Endothelial cell of umbilical vein (primary cell): Measurements from ENCODE around the gene TESMIN. TPM values are rescaled to one million over a fixed set of nuclear protein-coding genes. Genes with fewer than 3 reads are reported as not detected.

ENCODE experiments used
- BruUV-seq: library from RNA; stranded (reverse); fragments of 400-500 nt; replicated peaks from 2 replicates; lab custom pipeline; 2021; lab: Mats Ljungman, UMichigan
- CTCF ChIA-PET: fragments of 300-600, 350-600 bp; sonication (Branson Sonifier 250); formaldehyde crosslinking; loops from one replicate; lab custom pipeline; 2021; ENCODE audit warnings: antibody characterized with exemption, inconsistent platforms; lab: Charles Lee
- POLR2A ChIA-PET: fragments of 300-600, 350-600 bp; sonication (Branson Sonifier 250); formaldehyde crosslinking; loops from one replicate; lab custom pipeline; 2021; ENCODE audit warnings: antibody characterized with exemption, inconsistent platforms; lab: Charles Lee
- DNase-seq: peaks from one replicate; pipeline ENCODE4 v3.0.0-alpha.2; 2011; ENCODE audit warnings: low read depth, low spot score
- FAIRE-seq: peaks from 2 replicates; lab custom pipeline; 2011; peaks lifted over from hg19 to GRCh38; lab: Jason Lieb, UNC
- H2AFZ ChIP-seq: 2 replicates; pipeline ENCODE4 v1.6.0; 2012; ENCODE audit warnings: low read depth, low read length, control low read depth, inconsistent platforms
- H3K27ac ChIP-seq: 2 replicates; pipeline ENCODE4 v1.5.1; 2011; ENCODE audit warnings: low read depth, mild to moderate bottlenecking, control low read depth, low read length, moderate library complexity; ENCODE audit not compliant: insufficient read depth
- H3K27me3 ChIP-seq, 2 experiments: 2 replicates each; pipeline versions ENCODE4 v1.6.0 to v1.6.1; 2011; ENCODE audit warnings: low read length in 2 of 2, mixed read lengths in 1 of 2; ENCODE audit not compliant: control insufficient read depth in 2 of 2, insufficient read depth in 2 of 2
- H3K36me3 ChIP-seq, 2 experiments: 2 replicates in 1 of 2; 3 replicates in 1 of 2; pipeline ENCODE4 v1.5.1; 2011; ENCODE audit warnings: low read length in 2 of 2, mild to moderate bottlenecking in 1 of 2, moderate library complexity in 1 of 2; ENCODE audit not compliant: control insufficient read depth in 2 of 2, insufficient read depth in 2 of 2; ENCODE audit errors: extremely low read depth in 1 of 2
- H3K4me1 ChIP-seq: 3 replicates; pipeline ENCODE4 v1.5.1; 2011; ENCODE audit warnings: mild to moderate bottlenecking, low read length; ENCODE audit not compliant: control insufficient read depth, insufficient read depth; ENCODE audit errors: extremely low read depth
- H3K4me2 ChIP-seq: 2 replicates; pipeline ENCODE4 v1.6.1; 2011; ENCODE audit warnings: low read length, control low read depth, mixed read lengths; ENCODE audit not compliant: insufficient read depth
- H3K4me3 ChIP-seq, 3 experiments: fragments of 200-600 bp in 1 of 3; sonication (generic), shearing (Covaris generic) in 1 of 3; replicated peaks in 1 of 3; 2 replicates each; pipeline ENCODE4 v1.5.1; 2011 to 2016; ENCODE audit warnings: control low read depth in 3 of 3, low read length in 3 of 3, mild to moderate bottlenecking in 2 of 3, inconsistent platforms in 1 of 3, low read depth in 1 of 3, moderate library complexity in 1 of 3; ENCODE audit not compliant: insufficient read depth in 1 of 3
- H3K79me2 ChIP-seq: 2 replicates; pipeline ENCODE4 v1.6.0; 2012; ENCODE audit warnings: low read length, inconsistent platforms; ENCODE audit not compliant: control insufficient read depth, insufficient read depth
- H3K9ac ChIP-seq: replicated peaks from 2 replicates; pipeline ENCODE3; 2011; ENCODE audit warnings: low read length, control low read depth; ENCODE audit not compliant: insufficient read depth; ENCODE audit errors: extremely low read depth
- H3K9me1 ChIP-seq: replicated peaks from 3 replicates; pipeline ENCODE4 v1.6.0; 2011; ENCODE audit warnings: mild to moderate bottlenecking, low read length; ENCODE audit not compliant: control insufficient read depth, insufficient read depth; ENCODE audit errors: extremely low read depth
- H3K9me3 ChIP-seq: replicated peaks from 2 replicates; pipeline ENCODE4 v1.5.1; 2012; ENCODE audit warnings: low read length, inconsistent platforms; ENCODE audit not compliant: control insufficient read depth, insufficient read depth
- H4K20me1 ChIP-seq: replicated peaks from 2 replicates; pipeline ENCODE3; 2011; ENCODE audit warnings: mild to moderate bottlenecking, low read length; ENCODE audit not compliant: control insufficient read depth, insufficient read depth; ENCODE audit errors: extremely low read depth
- EZH2 ChIP-seq: IDR thresholded peaks from 2 replicates; pipeline ENCODE4 v1.6.1; 2012; ENCODE audit warnings: borderline replicate concordance, low read depth, mild to moderate bottlenecking, moderate library complexity, low read length, inconsistent platforms; ENCODE audit not compliant: severe bottlenecking
- FOS ChIP-seq: IDR thresholded peaks from 2 replicates; pipeline ENCODE4 v1.6.1; 2011; ENCODE audit warnings: mild to moderate bottlenecking, low read length, moderate library complexity, borderline replicate concordance; ENCODE audit not compliant: insufficient read depth
- GATA2 ChIP-seq: IDR thresholded peaks from 2 replicates; pipeline ENCODE4 v1.7.0; 2011; ENCODE audit warnings: low read depth, mild to moderate bottlenecking, moderate library complexity, mixed read lengths, low read length; ENCODE audit not compliant: insufficient read length, insufficient read depth
- JUN ChIP-seq: IDR thresholded peaks from 2 replicates; pipeline ENCODE4 v1.6.1; 2011; ENCODE audit warnings: borderline replicate concordance, low read depth; ENCODE audit not compliant: insufficient read length, insufficient read depth
- MYC ChIP-seq: IDR thresholded peaks from one replicate; pipeline ENCODE4 v1.6.1; 2011; ENCODE audit warnings: mild to moderate bottlenecking, low read depth, low read length
- POLR2A ChIP-seq: IDR thresholded peaks from 2 replicates; pipeline ENCODE4 v1.6.1; 2012; ENCODE audit warnings: low read depth, mild to moderate bottlenecking, control low read depth, low read length
- POLR2AphosphoS5 ChIP-seq: IDR thresholded peaks from 2 replicates; pipeline ENCODE4 v1.6.1; 2012; ENCODE audit warnings: low read depth, mild to moderate bottlenecking, control low read depth, low read length, moderate library complexity; ENCODE audit not compliant: insufficient read depth
- dilution Hi-C: fragments of 300-500 bp; cut with MboI; formaldehyde crosslinking; loops from one replicate; pipeline ENCODE4 v1.15.0; 2019; ENCODE audit warnings: low sequenced_read_pairs; ENCODE audit not compliant: extremely low pct_ligation_motif_present
- intact Hi-C: fragments of 100-400 bp; cut with micrococcal nuclease; formaldehyde crosslinking; loops from one replicate; pipeline ENCODE4 v1.10.0; 2022
- polyA plus RNA-seq, 4 experiments: library from polyadenylated mRNA; depleted of rRNA in 3 of 4; stranded (reverse) in 3 of 4; unstranded in 1 of 4; fragments of >200 nt; gene quantifications; 2 replicates each; pipeline versions ENCODE4 v1.2.1 to v1.2.3, GENCODE V29; 2011 to 2012; ENCODE audit warnings: missing spikeins in 1 of 4
- total RNA-seq: library from RNA; stranded (reverse); gene quantifications from 2 replicates; pipeline ENCODE4 v1.2.3, GENCODE V29; 2021
- TF ChIP-seq, protein P1 (sequence below), 2 donors: IDR thresholded peaks; 1 replicate in 1 of 2; 2 replicates in 1 of 2; pipeline ENCODE4 v1.5.1; 2011; ENCODE audit warnings: low read length in 2 of 2, mild to moderate bottlenecking in 2 of 2, moderate library complexity in 2 of 2, control low read depth in 1 of 2, inconsistent platforms in 1 of 2, low read depth in 1 of 2; ENCODE audit not compliant: insufficient read depth in 1 of 2; ENCODE audit errors: extremely low read depth in 1 of 2
- TF ChIP-seq, protein P2 (sequence below): IDR thresholded peaks from 2 replicates; pipeline ENCODE4 v1.6.1; 2011; ENCODE audit not compliant: insufficient read depth, insufficient read length

TESMIN gene
- total and polyA plus RNA-seq, 2 donors (not counting 3 experiments of a cell fraction or from before 2014, with no cell fraction given), result 1.7 to 6.1 TPM

DNA sequence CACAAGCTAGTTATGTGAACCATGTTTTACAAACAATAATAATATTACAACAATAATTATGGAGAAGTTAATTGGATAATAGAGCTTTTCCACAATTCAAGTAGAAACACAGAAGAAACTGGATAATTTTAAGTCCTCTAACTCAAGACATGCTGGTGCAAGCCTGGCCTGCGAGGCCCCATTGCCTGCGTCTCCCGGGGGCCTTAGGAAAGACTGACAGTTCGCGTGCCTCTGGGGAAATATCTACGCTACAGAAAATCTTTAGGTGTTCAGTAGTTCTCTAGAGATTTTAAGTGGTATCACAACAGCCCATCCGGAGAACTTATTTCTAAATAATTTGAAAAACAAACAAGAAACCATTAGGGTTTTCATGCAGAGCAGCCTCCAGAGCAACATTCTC, 43.8 kb downstream of the TESMIN start:
- TF ChIP-seq POLR2A (no peak), JUN (no peak), MYC (no peak), GATA2 (no peak), POLR2AphosphoS5 (no peak), EZH2 (no peak), FOS (no peak)
- TF ChIP-seq, protein P1, sequence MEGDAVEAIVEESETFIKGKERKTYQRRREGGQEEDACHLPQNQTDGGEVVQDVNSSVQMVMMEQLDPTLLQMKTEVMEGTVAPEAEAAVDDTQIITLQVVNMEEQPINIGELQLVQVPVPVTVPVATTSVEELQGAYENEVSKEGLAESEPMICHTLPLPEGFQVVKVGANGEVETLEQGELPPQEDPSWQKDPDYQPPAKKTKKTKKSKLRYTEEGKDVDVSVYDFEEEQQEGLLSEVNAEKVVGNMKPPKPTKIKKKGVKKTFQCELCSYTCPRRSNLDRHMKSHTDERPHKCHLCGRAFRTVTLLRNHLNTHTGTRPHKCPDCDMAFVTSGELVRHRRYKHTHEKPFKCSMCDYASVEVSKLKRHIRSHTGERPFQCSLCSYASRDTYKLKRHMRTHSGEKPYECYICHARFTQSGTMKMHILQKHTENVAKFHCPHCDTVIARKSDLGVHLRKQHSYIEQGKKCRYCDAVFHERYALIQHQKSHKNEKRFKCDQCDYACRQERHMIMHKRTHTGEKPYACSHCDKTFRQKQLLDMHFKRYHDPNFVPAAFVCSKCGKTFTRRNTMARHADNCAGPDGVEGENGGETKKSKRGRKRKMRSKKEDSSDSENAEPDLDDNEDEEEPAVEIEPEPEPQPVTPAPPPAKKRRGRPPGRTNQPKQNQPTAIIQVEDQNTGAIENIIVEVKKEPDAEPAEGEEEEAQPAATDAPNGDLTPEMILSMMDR (IDR thresholded peaks at IDR 0.05; ENCODE audit: extremely low read depth in 1 of 2, insufficient read depth in 1 of 2, low read depth in 1 of 2, low read length in 2 of 2), result no peak
- TF ChIP-seq, protein P2, sequence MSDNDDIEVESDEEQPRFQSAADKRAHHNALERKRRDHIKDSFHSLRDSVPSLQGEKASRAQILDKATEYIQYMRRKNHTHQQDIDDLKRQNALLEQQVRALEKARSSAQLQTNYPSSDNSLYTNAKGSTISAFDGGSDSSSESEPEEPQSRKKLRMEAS, result no peak
- no peak overlapping the region for H2AFZ ChIP-seq
- no peaks in the 10 kb centered on the region for H4K20me1 ChIP-seq
- no peaks in the 10 kb centered on the region for H3K36me3 ChIP-seq
- H3K9me1 ChIP-seq, result no peaks in the 10 kb centered on the region
- H3K79me2 ChIP-seq, result no peaks in the 10 kb centered on the region
- H3K4me3 ChIP-seq, result no peak overlapping the region
- no peak overlapping the region for H3K4me2 ChIP-seq
- no TSS peak for BruUV-seq
- no peak overlapping the region for H3K9ac ChIP-seq
- H3K27me3 ChIP-seq, result peaks cover 15 to 17% of the 10 kb centered on the region in 2 experiments
- no peaks in the 10 kb centered on the region for H3K9me3 ChIP-seq
- ChIA-PET POLR2A (no interaction called here), CTCF (interaction anchor here (1.1 to 1.2 kb wide), 2 partner anchors 10 to 91 kb away, joined by 3 to 4 read pairs; no protein-coding TSS in a partner anchor)
- DNase-seq, result no peak
- H3K27ac ChIP-seq, result no peak overlapping the region
- intact Hi-C loops (no loop called here), dilution Hi-C loops (no loop called here)
- H3K4me1 ChIP-seq, result no peaks in the 10 kb centered on the region
- FAIRE-seq, result no peak
